ENCODE data around the gene CRIP2. TPM values are rescaled to one million over a fixed set of nuclear protein-coding genes. Genes with fewer than 3 reads are reported as not detected.

The CRIP2 gene
- total and polyA plus RNA-seq, 2 of the 13 experiments (the other 11 are each of a cell fraction or from before 2014, with no cell fraction given) = 31.6 to 37.9 TPM

DNA sequence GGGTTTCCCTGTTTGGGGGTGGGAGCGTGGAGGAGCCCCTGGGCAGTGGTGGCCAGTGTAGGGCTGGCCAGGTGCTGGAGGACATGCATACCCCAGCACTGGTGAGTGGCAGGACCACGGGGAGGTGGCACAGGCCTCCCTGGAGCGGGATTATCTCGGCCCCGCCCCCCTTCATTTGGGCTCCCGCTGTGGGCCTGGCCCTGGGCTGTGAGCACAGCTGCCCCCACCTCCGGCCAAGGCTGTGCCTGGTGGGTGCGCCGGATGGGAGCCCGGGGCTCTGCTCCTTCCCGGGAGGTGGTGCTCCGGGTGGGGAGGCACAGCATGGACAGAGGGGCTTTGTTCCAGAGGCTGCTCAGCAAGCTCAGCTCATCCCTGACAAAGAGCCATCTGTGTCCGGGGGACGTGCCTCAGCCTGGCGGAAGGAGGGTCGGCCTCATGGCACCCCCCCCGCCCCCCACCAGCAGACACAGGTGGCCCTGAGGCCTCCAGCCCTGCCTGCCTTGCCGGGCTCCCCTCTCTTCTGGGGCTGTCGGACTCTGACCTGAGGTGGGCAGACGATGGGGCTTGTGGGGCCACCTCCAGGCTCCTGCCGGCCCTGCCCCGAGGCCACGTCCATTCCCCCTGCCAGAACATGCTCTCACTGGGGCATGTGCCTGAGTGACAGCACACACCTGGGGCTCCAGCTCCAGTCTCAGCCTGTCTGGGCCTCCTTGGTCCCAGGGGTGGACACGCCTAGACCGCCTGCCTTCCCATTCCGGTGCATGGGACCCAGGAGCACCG lies 24.8 kb downstream of the CRIP2 start (continued):
- TF ChIP-seq ZBTB42 (CRISPR knock-in tag; IDR thresholded peaks at IDR 0.05) = no peak
- peak; percentile 48; the same call in 1 of the 2 replicates for TF ChIP-seq ZNF224 (CRISPR knock-in tag; IDR thresholded peaks at IDR 0.05)
- no peak for TF ChIP-seq SUZ12 (IDR thresholded peaks at IDR 0.05; ENCODE audit: low read depth, low read length)
- no peak for TF ChIP-seq ZNF430 (CRISPR knock-in tag; IDR thresholded peaks at IDR 0.05)
- 0 out of 2 replicates have a peak, but pooled peaks have one; percentile 18 for TF ChIP-seq ETV6 (CRISPR knock-in tag; conservative IDR thresholded peaks at IDR 0.05)
- TF ChIP-seq, protein P1, sequence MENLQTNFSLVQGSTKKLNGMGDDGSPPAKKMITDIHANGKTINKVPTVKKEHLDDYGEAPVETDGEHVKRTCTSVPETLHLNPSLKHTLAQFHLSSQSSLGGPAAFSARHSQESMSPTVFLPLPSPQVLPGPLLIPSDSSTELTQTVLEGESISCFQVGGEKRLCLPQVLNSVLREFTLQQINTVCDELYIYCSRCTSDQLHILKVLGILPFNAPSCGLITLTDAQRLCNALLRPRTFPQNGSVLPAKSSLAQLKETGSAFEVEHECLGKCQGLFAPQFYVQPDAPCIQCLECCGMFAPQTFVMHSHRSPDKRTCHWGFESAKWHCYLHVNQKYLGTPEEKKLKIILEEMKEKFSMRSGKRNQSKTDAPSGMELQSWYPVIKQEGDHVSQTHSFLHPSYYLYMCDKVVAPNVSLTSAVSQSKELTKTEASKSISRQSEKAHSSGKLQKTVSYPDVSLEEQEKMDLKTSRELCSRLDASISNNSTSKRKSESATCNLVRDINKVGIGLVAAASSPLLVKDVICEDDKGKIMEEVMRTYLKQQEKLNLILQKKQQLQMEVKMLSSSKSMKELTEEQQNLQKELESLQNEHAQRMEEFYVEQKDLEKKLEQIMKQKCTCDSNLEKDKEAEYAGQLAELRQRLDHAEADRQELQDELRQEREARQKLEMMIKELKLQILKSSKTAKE (CRISPR knock-in tag; IDR thresholded peaks at IDR 0.05; ENCODE audit: borderline replicate concordance) = peak; percentile 93
- TF ChIP-seq ZFP62 (CRISPR knock-in tag; IDR thresholded peaks at IDR 0.05) = no peak
- no peak for TF ChIP-seq ZNF10 (CRISPR knock-in tag; IDR thresholded peaks at IDR 0.05; ENCODE audit: borderline replicate concordance, low read depth)
- no peak for TF ChIP-seq ZKSCAN8 (CRISPR knock-in tag; IDR thresholded peaks at IDR 0.05; ENCODE audit: borderline replicate concordance)
- TF ChIP-seq SOX13 (IDR thresholded peaks at IDR 0.05) = peak; percentile 57; the same call in 1 of the 2 replicates
- peak in 1 of 2 experiments; percentile 67; a peak in 2 of 4 replicates for TF ChIP-seq SOX13 (CRISPR knock-in tag; conservative IDR thresholded peaks at IDR 0.05 in 1 of 2, IDR thresholded peaks at IDR 0.05 in 1 of 2)
- no peak for TF ChIP-seq ZNF569 (CRISPR knock-in tag; IDR thresholded peaks at IDR 0.05; ENCODE audit: borderline replicate concordance)
- TF ChIP-seq ZNF17 (CRISPR knock-in tag; IDR thresholded peaks at IDR 0.05) = no peak
- TF ChIP-seq SMYD3 (CRISPR knock-in tag; IDR thresholded peaks at IDR 0.05) = no peak
- peak; percentile 46; the same call in 1 of the 2 replicates for TF ChIP-seq GLI4 (CRISPR knock-in tag; IDR thresholded peaks at IDR 0.05; ENCODE audit: borderline replicate concordance)
- TF ChIP-seq ASH2L (IDR thresholded peaks at IDR 0.05; ENCODE audit: insufficient read length, low read depth, low read length) = peak; percentile 56
- TF ChIP-seq ZNF792 (CRISPR knock-in tag; IDR thresholded peaks at IDR 0.05) = peak; percentile 58
- peak; percentile 51; the same call in 1 of the 2 replicates for TF ChIP-seq GFI1 (CRISPR knock-in tag; IDR thresholded peaks at IDR 0.05; ENCODE audit: borderline replicate concordance)
- peak; percentile 39 for TF ChIP-seq POLR2AphosphoS5 (IDR thresholded peaks at IDR 0.05; ENCODE audit: low read depth, low read length)
- TF ChIP-seq ELF3 (CRISPR knock-in tag; IDR thresholded peaks at IDR 0.05) = peak; percentile 87
- TF ChIP-seq ZC3H13 (CRISPR knock-in tag; IDR thresholded peaks at IDR 0.05) = peak; percentile 84; the same call in 1 of the 2 replicates
- TF ChIP-seq, protein P2, sequence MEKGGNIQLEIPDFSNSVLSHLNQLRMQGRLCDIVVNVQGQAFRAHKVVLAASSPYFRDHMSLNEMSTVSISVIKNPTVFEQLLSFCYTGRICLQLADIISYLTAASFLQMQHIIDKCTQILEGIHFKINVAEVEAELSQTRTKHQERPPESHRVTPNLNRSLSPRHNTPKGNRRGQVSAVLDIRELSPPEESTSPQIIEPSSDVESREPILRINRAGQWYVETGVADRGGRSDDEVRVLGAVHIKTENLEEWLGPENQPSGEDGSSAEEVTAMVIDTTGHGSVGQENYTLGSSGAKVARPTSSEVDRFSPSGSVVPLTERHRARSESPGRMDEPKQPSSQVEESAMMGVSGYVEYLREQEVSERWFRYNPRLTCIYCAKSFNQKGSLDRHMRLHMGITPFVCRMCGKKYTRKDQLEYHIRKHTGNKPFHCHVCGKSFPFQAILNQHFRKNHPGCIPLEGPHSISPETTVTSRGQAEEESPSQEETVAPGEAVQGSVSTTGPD (CRISPR knock-in tag; IDR thresholded peaks at IDR 0.05) = peak; percentile 81; the same call in 1 of the 2 replicates
- TF ChIP-seq, protein P3, sequence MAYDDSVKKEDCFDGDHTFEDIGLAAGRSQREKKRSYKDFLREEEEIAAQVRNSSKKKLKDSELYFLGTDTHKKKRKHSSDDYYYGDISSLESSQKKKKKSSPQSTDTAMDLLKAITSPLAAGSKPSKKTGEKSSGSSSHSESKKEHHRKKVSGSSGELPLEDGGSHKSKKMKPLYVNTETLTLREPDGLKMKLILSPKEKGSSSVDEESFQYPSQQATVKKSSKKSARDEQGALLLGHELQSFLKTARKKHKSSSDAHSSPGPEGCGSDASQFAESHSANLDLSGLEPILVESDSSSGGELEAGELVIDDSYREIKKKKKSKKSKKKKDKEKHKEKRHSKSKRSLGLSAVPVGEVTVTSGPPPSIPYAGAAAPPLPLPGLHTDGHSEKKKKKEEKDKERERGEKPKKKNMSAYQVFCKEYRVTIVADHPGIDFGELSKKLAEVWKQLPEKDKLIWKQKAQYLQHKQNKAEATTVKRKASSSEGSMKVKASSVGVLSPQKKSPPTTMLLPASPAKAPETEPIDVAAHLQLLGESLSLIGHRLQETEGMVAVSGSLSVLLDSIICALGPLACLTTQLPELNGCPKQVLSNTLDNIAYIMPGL (CRISPR knock-in tag; IDR thresholded peaks at IDR 0.05; ENCODE audit: borderline replicate concordance in 1 of 2, low read depth in 1 of 2) = peak; percentile 49 to 62; a peak in 1 of 4 replicates

All from HepG2 (cell line).